HUES6 (cell line): ENCODE measurements around the gene ATP6V0C.

Experiments used
- H3K27ac ChIP-seq: 2 replicates; pipeline ENCODE4 v1.7.0; 2013; ENCODE audit warnings: low read depth, mild to moderate bottlenecking, low read length, inconsistent platforms
- H3K27me3 ChIP-seq: 2 replicates; pipeline ENCODE4 v1.6.1; 2013; ENCODE audit warnings: low read length; ENCODE audit not compliant: control insufficient read depth, insufficient read depth
- H3K36me3 ChIP-seq: 2 replicates; pipeline ENCODE4 v1.6.1; 2013; ENCODE audit warnings: low read length; ENCODE audit not compliant: control insufficient read depth, insufficient read depth
- H3K4me1 ChIP-seq: 2 replicates; pipeline ENCODE4 v1.6.1; 2013; ENCODE audit warnings: low read length; ENCODE audit not compliant: control insufficient read depth, insufficient read depth
- H3K4me3 ChIP-seq: 2 replicates; pipeline ENCODE4 v1.5.1; 2013; ENCODE audit warnings: low read depth, low read length
- H3K9ac ChIP-seq: one replicate; pipeline ENCODE4 v1.6.1; 2013; ENCODE audit warnings: mild to moderate bottlenecking, low read length
- H3K9me3 ChIP-seq: 2 replicates; pipeline ENCODE4 v1.6.1; 2013; ENCODE audit warnings: low read depth, low read length; ENCODE audit not compliant: control insufficient read depth, insufficient read depth

The ATP6V0C gene

GRCh38 chr16:2495041-2495440 lies 18.7 kb upstream of the ATP6V0C start:
- peaks cover 24% of the 10 kb centered on the region; the same call in 1 of the 2 replicates for H3K36me3 ChIP-seq
- H3K9ac ChIP-seq: no peak overlapping the region
- no peaks in the 10 kb centered on the region for H3K9me3 ChIP-seq
- no peak overlapping the region for H3K4me3 ChIP-seq
- H3K27ac ChIP-seq: no peak overlapping the region
- no peaks in the 10 kb centered on the region for H3K27me3 ChIP-seq
- no peaks in the 10 kb centered on the region for H3K4me1 ChIP-seq

- no peak overlapping the region for H3K27ac ChIP-seq
- peaks cover 5% of the 10 kb centered on the region for H3K4me1 ChIP-seq
- H3K9me3 ChIP-seq: no peaks in the 10 kb centered on the region
- peaks cover 24% of the 10 kb centered on the region; the same call in 1 of the 2 replicates for H3K36me3 ChIP-seq
- no peak overlapping the region for H3K4me3 ChIP-seq
- no peak overlapping the region for H3K9ac ChIP-seq
- no peaks in the 10 kb centered on the region for H3K27me3 ChIP-seq
Observed at GRCh38 chr16:2496223-2497115, 17.3 kb upstream of the ATP6V0C start.

DNA sequence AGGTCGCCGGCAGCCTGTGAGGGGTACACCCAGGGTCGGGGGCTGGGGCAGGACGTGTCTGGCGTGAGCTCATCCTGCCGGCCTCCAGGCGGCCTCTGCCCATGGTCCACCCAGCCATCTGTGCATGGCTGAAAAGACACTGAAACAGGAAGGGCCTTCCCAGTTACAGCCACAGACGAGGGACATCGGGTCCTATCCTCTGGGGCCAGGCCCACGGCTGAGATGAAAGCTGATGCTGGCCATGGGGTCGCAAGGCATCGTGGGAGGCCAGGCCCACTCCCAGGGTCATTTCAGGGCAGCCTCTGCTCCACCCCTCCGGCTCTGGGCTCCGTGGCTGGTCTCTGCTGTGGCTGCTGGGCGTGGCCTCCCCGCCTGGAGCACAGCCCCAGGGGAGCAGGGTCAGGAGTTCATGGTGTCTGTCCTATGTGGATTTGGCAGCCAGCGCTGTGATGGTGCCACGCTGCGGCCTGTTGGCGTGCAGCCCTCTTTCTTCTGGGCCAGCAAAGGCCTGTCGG lies 16.6 kb upstream of the ATP6V0C start:
- H3K9ac ChIP-seq: no peak overlapping the region
- H3K9me3 ChIP-seq: no peaks in the 10 kb centered on the region
- no peak overlapping the region for H3K27ac ChIP-seq
- peaks cover 24% of the 10 kb centered on the region; the same call in 1 of the 2 replicates for H3K36me3 ChIP-seq
- H3K4me3 ChIP-seq: no peak overlapping the region
- H3K27me3 ChIP-seq: no peaks in the 10 kb centered on the region
- peaks cover 11% of the 10 kb centered on the region for H3K4me1 ChIP-seq

DNA sequence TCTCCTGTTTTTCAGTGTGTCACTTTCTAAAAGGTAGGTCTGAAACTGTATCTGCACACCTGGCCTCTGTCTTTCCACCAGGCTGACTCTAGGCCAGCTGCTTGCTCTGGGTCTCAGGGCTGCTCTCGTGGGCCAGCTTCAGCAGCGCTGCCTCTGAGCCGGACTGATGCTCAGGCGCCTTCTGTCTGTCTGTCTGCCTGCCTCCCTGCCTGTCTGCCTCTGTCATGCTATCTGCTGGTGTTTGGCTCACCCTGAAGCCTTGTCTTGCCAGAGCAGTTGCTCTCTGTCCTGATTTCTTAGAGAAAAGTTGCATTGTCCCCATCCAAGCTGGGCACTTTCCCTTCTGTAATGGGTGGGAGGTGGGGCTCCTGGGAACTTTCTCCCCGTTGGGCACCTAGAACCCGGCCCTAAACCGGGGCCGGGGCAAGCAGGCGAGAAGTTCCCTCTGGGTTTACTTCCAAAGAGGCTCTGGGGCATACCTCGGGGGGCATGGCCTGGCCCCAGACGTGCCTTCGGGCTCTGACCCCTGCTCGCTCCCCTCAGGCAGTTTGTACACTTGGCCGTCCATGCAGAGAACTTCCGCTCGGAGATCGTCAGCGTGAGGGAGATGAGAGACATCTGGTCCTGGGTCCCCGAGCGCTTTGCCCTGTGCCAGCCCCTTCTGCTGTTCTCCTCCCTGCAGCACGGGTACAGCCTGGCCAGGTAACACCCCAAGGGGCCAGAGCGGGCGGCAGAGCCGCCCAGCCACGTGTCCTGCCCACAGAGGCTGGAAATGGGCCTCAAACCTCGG lies 15.9 kb upstream of the ATP6V0C start:
- Histone ChIP-seq H3K4me1 (peaks cover 11% of the 10 kb centered on the region), H3K9ac (no peak overlapping the region), H3K27me3 (no peaks in the 10 kb centered on the region), H3K27ac (no peak overlapping the region), H3K4me3 (no peak overlapping the region), H3K36me3 (peaks cover 24% of the 10 kb centered on the region; the same call in 1 of the 2 replicates), H3K9me3 (no peaks in the 10 kb centered on the region)

DNA sequence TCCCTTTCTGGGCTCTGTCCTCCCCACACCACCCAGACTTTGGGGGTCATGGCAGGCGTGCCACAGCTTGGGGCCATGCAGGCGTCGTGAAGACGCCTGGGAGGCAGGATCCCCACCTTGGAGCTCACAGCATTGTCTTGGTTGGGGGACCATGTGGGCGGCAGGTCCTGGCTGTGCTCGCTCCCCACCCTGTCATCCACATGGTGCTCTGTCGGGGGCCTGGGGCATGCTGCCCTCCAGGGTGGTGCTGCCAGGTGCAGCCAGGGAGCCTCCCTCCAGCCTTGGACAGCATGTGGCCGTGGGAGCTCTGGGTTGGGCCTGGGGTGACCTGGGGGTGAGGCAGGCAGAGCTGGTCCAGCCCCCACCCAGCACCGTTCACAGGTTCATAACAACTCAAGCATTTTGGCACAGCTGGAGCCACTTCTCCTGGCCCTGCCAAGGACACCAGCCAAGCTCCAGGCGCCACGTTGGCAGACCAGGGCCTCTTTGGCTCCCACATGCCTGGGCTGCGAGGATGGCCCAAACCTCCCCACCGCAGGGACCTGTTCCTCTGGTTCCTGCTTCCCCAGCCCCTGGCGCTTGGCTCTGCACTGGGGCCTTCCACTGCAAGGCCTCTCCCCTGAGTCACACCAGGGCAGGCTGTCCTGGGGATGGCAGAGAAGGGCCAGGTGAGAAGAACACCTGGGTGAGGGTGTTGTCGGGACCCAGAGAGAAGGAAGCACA lies 15.1 kb upstream of the ATP6V0C start:
- no peak overlapping the region for H3K27ac ChIP-seq
- peaks cover 11% of the 10 kb centered on the region for H3K4me1 ChIP-seq

DNA sequence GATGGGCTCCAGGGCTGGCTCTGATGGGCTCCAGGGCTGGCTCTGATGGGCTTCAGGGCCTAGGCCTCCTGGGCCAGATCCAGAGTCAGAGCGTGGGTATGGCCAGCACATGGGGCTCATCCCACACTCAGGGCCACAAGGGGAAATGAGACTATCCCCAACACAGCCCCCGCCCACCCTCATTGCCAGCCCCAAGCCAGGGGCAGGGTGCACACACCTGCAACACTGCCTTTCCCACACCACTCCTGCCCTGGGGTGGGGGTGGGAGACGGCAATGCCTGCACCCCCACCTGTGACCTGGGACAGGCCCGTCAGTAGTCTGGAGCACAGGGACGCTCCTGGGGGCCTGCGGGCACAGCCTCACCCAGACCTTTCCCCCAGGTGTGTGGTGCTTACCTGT lies 14.3 kb upstream of the ATP6V0C start:
- no peak overlapping the region for H3K4me3 ChIP-seq
- H3K9me3 ChIP-seq: no peaks in the 10 kb centered on the region
- H3K9ac ChIP-seq: no peak overlapping the region
- peaks cover 24% of the 10 kb centered on the region; the same call in 1 of the 2 replicates for H3K36me3 ChIP-seq
- peaks cover 11% of the 10 kb centered on the region for H3K4me1 ChIP-seq
- H3K27ac ChIP-seq: no peak overlapping the region
- no peaks in the 10 kb centered on the region for H3K27me3 ChIP-seq

More for the DNA sequence above, 15.1 kb upstream of the ATP6V0C start:
- Histone ChIP-seq H3K9ac (no peak overlapping the region), H3K4me3 (no peak overlapping the region), H3K27me3 (no peaks in the 10 kb centered on the region), H3K36me3 (peaks cover 24% of the 10 kb centered on the region; the same call in 1 of the 2 replicates), H3K9me3 (no peaks in the 10 kb centered on the region)

DNA sequence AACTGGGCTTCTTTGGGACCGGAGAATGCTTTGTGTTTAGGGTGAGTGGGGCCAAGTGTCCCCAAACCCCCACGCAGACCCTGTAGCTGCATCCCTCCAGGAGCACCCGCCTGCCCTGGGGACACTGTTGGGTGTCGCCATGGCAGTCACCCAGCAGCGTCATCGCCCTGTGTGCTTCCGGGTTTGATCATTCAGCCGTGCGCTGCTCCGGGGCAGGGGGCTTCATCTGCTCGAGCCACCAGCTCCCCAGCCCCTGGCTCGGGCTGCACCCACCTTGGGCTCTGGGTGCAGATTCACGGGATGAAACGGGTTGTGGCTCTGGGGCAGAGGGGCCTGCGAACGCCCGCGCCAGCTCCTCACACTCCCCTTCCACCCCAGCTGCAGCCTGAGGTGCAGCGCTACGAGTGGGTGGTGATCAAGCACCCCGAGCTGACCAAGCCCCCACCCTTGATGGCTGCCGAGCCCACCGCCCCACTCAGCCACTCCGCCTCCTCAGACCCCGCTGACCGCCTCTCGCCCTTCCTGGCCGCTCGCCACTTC lies 13.8 kb upstream of the ATP6V0C start:
- Histone ChIP-seq H3K9me3 (no peaks in the 10 kb centered on the region), H3K4me3 (no peak overlapping the region), H3K36me3 (peaks cover 24% of the 10 kb centered on the region; the same call in 1 of the 2 replicates)

DNA sequence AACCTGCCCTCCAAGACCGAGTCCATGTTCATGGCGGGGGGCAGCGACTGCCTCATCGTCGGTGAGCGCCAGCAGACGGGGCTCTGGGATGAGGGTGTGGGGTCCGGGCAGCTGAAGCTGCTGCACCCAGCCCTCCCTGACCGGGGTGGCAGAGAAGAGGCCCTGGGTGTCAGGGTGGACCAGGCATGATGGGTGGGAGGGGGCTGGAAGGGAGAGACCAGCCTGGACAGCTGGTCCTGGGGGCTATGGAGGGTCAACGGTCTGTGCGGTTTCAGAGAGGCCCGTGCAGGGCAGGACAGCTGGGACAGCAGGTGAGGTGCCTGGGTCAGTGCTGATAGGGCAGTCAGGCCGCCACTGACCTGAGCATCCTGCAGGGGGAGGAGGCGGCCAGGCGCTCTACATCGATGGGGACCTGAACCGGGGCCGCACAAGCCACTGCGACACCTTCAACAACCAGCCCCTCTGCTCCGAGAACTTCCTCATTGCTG lies 13.3 kb upstream of the ATP6V0C start:
- Histone ChIP-seq H3K27me3 (no peaks in the 10 kb centered on the region), H3K36me3 (peaks cover 24% of the 10 kb centered on the region; the same call in 1 of the 2 replicates), H3K4me1 (peaks cover 11% of the 10 kb centered on the region), H3K9ac (no peak overlapping the region), H3K27ac (0 out of 2 replicates have a peak overlapping the region, but pooled peaks have one; percentile 29), H3K4me3 (no peak overlapping the region), H3K9me3 (no peaks in the 10 kb centered on the region)

More for the DNA sequence above, 13.8 kb upstream of the ATP6V0C start:
- no peak overlapping the region for H3K9ac ChIP-seq
- peaks cover 11% of the 10 kb centered on the region for H3K4me1 ChIP-seq
- no peak overlapping the region for H3K27ac ChIP-seq
- no peaks in the 10 kb centered on the region for H3K27me3 ChIP-seq

- H3K27ac ChIP-seq: 0 out of 2 replicates have a peak overlapping the region, but pooled peaks have one; percentile 29
- H3K36me3 ChIP-seq: peaks cover 23% of the 10 kb centered on the region; the same call in 1 of the 2 replicates
- no peak overlapping the region for H3K9ac ChIP-seq
- no peaks in the 10 kb centered on the region for H3K9me3 ChIP-seq
- H3K27me3 ChIP-seq: no peaks in the 10 kb centered on the region
- H3K4me1 ChIP-seq: peaks cover 11% of the 10 kb centered on the region
- H3K4me3 ChIP-seq: peak overlapping the region; percentile 58
Observed at GRCh38 chr16:2500918-2501750, 12.6 kb upstream of the ATP6V0C start.
